ENCODE data around the gene MDH1B.

- TF ChIP-seq CTCF (conservative IDR thresholded peaks at IDR 0.05 in 1 of 2, IDR thresholded peaks at IDR 0.05 in 1 of 2; ENCODE audit: extremely low read depth in 1 of 2, insufficient read depth in 1 of 2, low read depth in 1 of 2, low read length in 2 of 2) (no peak), EZH2 (IDR thresholded peaks at IDR 0.05; ENCODE audit: borderline replicate concordance, low read length) (no peak)
Observed at GRCh38 chr2:206698811-206699210, 66.3 kb downstream of the MDH1B start.
